Stimulated activated CD4-positive, alpha-beta T cell treated with anti-CD3 and anti-CD28 coated beads, Interleukin-1b, Interleukin-23, amount 100 ng/mL, for 1 hour (primary cell): ENCODE measurements around the gene PHTF2.
"Not testable (repeated sequence)": the region's sequence is repeated elsewhere in the genome, so short reads cannot be mapped to it uniquely, and the experiment has no call there.

Experiments
- DNase-seq, 2 donors: peaks; one replicate each; pipeline ENCODE4 v3.0.0-alpha.2; 2020; ENCODE audit warnings: low read depth in 2 of 2

PHTF2 gene

GRCh38 chr7:77830649-77831355 lies 32.2 kb downstream of the PHTF2 start:
- no peak for DNase-seq

- DNase-seq, result no peak
Measured at GRCh38 chr7:77831481-77831880, 32.9 kb downstream of the PHTF2 start.

GRCh38 chr7:77831953-77832352 lies 33.4 kb downstream of the PHTF2 start:
- no peak for DNase-seq

GRCh38 chr7:77833136-77833535 lies 34.6 kb downstream of the PHTF2 start:
- no peak for DNase-seq

- DNase-seq, result not testable (repeated sequence)
Measured at GRCh38 chr7:77836425-77836824, 37.9 kb downstream of the PHTF2 start.

GRCh38 chr7:77837275-77837674 lies 38.7 kb downstream of the PHTF2 start:
- no peak for DNase-seq

GRCh38 chr7:77837966-77838365 lies 39.4 kb downstream of the PHTF2 start:
- no peak for DNase-seq

- no peak for DNase-seq
Measured at GRCh38 chr7:77838929-77839491, 40.4 kb downstream of the PHTF2 start.

GRCh38 chr7:77839919-77840318 lies 41.3 kb downstream of the PHTF2 start:
- DNase-seq, result no peak

- DNase-seq, result no peak
Measured at GRCh38 chr7:77843194-77843593, 44.6 kb downstream of the PHTF2 start.

GRCh38 chr7:77846317-77847092 lies 47.9 kb downstream of the PHTF2 start:
- DNase-seq, result no peak

- no peak for DNase-seq
Measured at GRCh38 chr7:77855371-77856083, 57.0 kb downstream of the PHTF2 start.

GRCh38 chr7:77858278-77858677 lies 59.7 kb downstream of the PHTF2 start:
- no peak for DNase-seq

GRCh38 chr7:77859343-77859742 lies 60.8 kb downstream of the PHTF2 start:
- no peak for DNase-seq

- DNase-seq, result no peak
Measured at GRCh38 chr7:77862691-77863090, 64.1 kb downstream of the PHTF2 start.

- DNase-seq, result no peak
Measured at GRCh38 chr7:77863860-77864259, 65.3 kb downstream of the PHTF2 start.

GRCh38 chr7:77866370-77866769 lies 67.8 kb downstream of the PHTF2 start:
- no peak for DNase-seq

- no peak for DNase-seq
Measured at GRCh38 chr7:77866786-77867536, 68.4 kb downstream of the PHTF2 start.

GRCh38 chr7:77867537-77867865 lies 68.9 kb downstream of the PHTF2 start:
- no peak for DNase-seq

GRCh38 chr7:77872256-77872655 lies 73.7 kb downstream of the PHTF2 start:
- DNase-seq, result not testable (repeated sequence)

GRCh38 chr7:77873416-77874327 lies 75.1 kb downstream of the PHTF2 start:
- not testable (repeated sequence) for DNase-seq
